HG03095 (cell line): ENCODE results near the gene GBF1.

Experiments
- ATAC-seq: cut with Tn5 transposase; IDR thresholded peaks from one replicate; pipeline ENCODE4 v1.9.1; 2021; ENCODE audit warnings: moderate library complexity; ENCODE audit not compliant: unreplicated experiment

GBF1 gene

DNA sequence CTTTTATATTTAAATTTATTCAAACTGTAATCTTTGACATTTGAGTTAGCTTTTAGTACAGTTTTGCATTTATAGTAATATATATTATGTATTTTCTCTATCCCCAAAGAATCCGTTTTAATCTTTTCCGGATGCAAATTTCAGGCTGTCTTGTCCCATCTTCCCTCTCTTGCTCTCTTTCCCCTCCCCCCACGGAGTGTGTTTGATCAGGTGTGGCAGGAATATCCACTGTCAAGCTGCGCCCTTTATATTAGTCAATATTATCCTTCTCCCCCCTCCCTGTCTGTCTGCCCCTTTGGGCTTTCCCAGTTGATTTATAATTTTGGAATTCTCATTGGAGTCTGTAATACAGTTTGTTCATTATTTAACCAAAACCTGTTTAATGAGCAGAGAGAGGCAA lies 19.0 kb downstream of the GBF1 start:
- ATAC-seq = no peak

GRCh38 chr10:102266670-102267069 lies 21.3 kb downstream of the GBF1 start:
- ATAC-seq = no peak

DNA sequence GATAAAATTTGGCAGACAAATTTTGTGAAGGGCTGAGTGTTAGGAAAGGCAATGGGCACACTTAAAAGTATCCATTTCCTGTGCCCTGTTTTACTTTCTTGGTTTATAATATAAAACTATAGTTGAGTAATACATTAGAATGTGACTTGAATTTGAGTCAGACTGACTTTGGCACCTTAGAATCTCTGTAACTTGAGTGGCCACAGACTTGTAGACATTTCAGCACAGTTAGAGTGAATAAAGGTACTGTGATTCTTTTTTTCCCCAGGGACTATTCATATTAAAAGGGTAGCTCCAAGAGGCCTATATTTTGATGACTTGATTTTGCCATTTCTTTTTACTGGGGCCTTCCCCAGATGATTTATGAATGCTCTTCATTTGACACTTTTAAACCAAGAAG lies 22.4 kb downstream of the GBF1 start:
- ATAC-seq = no peak

GRCh38 chr10:102268375-102268888 lies 23.1 kb downstream of the GBF1 start:
- no peak for ATAC-seq

DNA sequence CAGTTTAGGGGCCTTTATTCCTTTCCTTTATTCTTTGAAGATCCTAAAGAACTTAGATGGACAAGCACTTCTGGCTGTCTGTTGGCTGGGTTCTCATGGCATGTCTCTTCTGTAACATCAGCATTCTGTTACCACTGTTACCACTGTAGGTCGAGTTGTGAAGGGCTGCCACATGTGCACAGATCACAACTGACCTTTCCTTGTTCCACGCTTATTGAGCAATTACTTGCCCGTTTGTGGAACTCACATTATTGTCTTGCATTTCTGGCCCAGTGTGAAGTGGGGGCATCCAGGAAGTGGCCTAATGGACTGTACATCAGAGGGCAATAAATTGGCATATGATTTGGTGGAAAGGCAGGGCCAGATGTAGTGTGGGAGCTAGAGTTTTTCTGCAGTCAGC lies 23.7 kb downstream of the GBF1 start:
- no peak for ATAC-seq

DNA sequence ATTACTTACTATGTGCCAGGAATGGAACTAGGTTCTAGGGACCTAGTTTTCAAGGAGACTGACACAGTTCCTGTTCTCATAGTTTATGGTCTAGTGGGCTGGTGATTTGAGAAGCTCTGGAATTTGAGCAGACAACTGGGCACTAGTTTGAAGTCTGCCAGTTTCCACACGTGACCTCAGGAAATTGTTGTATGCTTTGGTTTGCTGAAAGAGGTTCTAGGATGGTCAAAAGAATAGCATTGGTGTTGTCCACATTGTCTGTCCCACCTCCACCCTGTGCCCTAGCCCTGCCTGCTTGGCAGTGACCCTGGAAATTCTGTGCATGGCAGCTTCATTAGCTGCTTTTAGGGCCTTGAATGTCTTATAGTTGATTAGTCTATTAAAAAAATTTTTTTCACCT lies 28.7 kb downstream of the GBF1 start:
- no peak for ATAC-seq

DNA sequence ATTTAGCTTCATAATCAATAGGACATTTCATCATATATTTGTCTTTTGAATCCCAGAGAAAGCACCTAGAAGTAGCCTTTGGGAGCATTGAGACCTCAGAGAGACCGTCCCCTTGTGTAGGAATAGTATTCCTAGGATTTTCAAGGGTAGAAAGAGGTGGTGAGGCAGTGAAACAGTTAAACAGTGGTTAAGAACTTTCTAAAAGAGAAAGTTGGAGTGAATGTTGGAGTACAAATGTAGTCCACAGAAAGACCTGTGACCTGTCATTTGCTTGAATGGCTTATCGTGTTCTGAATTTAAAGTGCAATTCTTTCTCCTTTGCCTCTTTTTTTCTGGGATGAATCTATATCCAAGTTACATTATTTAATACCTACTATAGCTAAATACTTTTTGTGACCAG lies 30.0 kb downstream of the GBF1 start:
- no peak for ATAC-seq

GRCh38 chr10:102279104-102279503 lies 33.8 kb downstream of the GBF1 start:
- no peak for ATAC-seq

DNA sequence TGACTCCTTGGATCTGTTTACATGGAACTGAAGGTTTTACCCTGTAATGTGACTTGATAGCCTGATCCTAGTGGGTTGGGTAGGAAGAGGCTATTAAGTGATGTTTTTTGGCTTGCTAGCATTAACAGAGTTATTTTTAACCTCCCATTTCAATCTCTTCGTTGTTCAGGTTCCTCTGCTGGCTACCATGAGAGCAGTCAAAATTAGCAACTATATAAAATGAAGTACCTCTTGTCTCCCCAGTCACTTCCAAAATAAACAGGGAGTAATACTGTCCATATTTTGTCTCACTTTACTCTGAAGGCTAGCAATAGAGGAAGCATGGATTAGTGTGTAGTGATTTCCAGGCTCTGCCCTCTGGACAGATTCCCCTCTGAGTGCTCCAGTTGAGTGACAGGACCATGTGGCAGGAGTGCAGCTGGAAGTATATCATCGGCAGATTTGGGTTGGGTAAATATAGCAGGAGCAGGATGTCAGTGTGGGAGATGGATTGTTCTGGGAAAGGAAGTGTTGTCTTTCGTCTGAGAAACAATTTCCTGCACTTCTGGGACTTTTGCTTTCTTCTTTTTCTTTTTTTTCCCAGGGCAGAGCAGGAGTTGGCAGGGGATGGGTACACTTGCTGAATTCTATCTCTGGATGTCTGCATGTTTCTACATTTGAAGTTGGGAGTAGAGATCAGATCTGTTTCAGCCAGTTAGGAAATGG lies 35.2 kb downstream of the GBF1 start:
- ATAC-seq = no peak

DNA sequence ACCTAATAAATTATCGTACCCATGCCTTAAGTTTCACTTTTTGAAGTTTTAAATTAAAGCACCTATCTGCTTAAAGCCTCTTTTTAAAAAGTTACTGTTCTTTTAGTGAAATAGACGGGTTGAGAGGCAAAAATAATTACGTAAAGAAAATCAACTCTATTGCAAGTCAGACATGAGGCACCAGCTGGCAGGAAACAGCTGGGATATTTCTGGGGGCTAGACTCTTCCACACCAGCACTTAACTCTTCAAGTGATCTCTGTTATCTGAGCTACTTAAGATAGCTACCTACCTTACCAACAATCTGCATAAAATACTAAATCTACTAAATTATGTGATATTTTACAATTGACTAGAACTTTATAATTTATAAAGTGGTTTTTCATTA lies 35.8 kb downstream of the GBF1 start:
- ATAC-seq = no peak

DNA sequence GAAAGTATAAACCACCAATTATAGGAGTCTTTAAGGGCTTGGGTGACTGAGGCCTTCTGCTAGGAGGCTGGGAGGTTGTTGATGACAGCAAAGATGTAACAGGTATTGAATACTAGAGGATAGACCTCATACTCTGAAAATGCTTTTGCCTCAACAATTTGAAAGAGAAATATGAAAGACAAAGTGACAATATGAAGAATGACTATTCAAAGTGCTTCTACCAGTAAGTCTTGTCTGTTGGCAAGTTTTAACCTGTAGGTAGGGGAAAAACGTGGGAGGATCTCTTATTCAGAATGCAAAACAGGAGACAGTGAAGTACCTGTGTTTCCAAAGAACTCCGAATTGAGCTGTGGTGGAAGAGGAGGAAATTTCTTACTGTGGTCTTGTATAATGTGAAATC lies 38.2 kb downstream of the GBF1 start:
- no peak for ATAC-seq

GRCh38 chr10:102283890-102284289 lies 38.6 kb downstream of the GBF1 start:
- no peak for ATAC-seq

DNA sequence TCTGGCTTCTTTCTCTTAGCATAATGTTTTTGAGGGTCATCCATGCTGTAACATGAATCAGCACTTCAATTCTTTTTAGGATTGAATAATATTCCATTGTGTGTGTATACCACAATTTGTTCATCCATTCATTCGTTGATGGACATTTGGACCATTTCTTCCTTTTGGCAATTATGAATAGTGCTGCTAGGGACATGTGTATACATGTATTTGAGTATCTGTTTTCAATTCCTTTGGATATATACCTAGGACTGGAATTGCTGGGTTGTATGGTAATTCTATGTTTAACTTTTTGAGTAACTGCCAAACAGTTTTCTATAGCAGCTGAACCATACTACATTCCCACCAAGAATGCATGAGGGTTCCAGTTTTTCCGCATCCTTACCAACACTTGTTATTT lies 39.2 kb downstream of the GBF1 start:
- no peak for ATAC-seq

- no peak for ATAC-seq
These were observed 39.8 kb downstream of the GBF1 start for GRCh38 chr10:102285133-102285532.

- no peak for ATAC-seq
These were observed 40.9 kb downstream of the GBF1 start for GRCh38 chr10:102286216-102286615.

DNA sequence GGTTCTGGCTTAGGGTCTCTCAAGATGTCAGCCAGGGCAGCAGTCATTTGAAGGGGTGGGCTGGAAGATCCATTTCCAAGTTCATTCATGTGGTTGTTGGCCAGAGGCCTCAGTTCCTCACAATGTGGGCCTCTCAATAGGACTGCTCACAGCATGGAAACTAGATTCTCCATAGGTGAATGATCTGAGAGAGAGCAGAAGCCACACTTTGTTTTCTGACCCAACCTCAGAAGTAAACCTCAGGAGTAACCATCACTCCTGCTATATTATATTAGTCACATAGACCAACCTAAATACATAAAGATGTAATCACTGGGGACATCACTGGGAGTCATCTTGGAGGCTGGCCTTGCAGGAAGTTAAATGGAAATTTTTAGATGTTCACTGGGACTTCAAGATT lies 42.2 kb downstream of the GBF1 start:
- no peak for ATAC-seq

GRCh38 chr10:102287991-102288390 lies 42.7 kb downstream of the GBF1 start:
- no peak for ATAC-seq

DNA sequence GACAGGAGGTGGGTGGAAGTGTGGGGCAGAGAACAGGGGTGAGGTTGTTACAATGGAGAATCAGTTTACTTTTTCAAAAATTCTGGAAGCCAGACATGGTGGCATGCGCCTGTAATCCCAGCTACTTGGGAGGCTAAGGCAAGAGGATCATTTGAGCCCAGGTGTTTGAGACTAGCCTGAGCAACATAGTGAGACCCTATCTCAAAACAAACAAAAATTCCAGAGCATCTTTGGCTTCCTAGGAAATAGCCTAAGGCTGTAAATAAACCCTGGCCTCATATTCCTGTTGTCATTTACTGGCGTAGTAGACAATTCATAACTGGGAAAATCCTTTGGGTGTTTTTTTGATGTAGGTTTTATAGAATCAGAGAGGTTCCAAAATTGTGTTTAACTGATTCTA lies 44.0 kb downstream of the GBF1 start:
- no peak for ATAC-seq

DNA sequence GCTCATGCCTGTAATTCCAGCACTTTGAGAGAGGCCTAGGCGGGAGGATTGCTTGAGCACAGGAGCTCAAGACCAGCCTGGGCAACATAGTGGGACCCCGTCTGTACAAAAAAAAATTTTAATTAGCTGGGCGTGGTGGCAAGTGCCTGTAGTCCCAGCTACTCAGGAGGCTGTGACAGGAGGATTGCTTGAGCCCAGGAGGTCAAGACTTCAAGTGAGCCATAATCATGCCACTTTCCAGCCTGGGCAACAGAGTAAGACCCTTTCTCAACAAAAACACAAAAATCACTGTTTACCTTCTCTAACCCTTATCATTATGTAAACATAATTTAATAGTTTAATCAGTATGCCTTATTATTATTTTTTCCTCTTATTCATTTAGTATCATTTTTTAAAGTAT lies 44.5 kb downstream of the GBF1 start:
- ATAC-seq = no peak

DNA sequence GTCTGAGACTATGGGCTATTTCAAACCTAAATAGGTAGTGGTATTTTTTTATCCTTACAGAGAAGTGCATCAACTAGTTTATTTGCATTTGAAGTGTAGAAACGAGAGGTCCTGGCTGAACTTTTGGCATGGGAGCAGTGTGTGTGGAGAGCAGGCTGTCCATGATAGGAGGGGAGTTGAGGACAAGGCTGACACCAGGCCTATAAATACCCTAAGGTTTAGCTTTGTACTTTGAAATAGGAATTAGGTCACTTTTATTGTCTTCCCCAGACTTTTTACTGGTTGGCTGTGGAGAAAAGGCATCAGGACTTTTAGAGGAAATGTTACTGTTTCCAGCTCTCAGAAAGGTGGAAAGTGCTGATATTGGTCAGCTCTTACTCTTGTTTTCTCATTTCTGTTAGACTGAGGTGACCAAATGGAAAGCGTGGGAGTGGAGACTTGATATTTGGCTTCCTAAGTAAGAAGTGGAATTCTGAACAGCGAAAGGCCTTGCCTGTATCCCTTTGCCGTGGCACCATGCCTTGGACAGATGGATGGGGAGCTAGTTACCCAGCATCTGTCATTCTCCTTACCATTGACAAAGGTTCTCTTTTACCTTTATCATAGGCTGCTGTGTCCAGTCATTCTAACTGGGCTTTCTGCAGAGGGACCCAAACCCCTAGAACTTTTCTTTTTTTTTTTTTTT lies 46.0 kb downstream of the GBF1 start:
- no peak for ATAC-seq

DNA sequence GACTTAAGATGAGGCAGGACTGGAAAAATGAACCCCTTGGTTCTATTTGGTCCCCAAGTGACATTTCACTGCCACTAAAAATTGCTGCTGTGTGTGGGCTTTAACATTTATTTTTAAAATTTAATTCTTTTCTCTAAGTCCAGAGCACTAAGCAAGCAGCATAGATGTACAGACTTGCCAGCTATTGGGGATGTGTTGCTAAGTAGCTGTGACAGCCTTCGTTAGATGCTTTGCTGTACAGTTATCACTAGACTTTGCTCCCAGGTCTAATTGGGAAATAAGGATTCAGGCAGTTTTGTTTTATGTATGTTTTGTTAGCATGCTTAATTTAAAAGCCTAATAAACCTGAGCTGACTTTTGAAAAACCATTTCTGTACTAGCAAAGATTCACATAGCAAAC lies 51.8 kb downstream of the GBF1 start:
- ATAC-seq = no peak

GRCh38 chr10:102298899-102299298 lies 53.6 kb downstream of the GBF1 start:
- ATAC-seq = no peak

- ATAC-seq = no peak
These were observed 54.5 kb downstream of the GBF1 start for GRCh38 chr10:102299873-102300272.
